HG02840 (cell line): Measurements from ENCODE around the gene TNFAIP6.
"Not testable (repeated sequence)": the region's sequence is repeated elsewhere in the genome, so short reads cannot be mapped to it uniquely, and the experiment has no call there.

ENCODE experiments used
- ATAC-seq: cut with Tn5 transposase; IDR thresholded peaks from one replicate; pipeline ENCODE4 v1.9.1; 2021; ENCODE audit warnings: mild to moderate bottlenecking, moderate library complexity, moderate number of reproducible peaks; ENCODE audit not compliant: unreplicated experiment, low FRiP score

The TNFAIP6 gene

GRCh38 chr2:151357359-151357758 is at the start of gene TNFAIP6:
Gene TNFAIP6, plus strand, starts transcription at chr2:151357592. Its CDS starts 75 bp downstream, at chr2:151357667.
- no peak for ATAC-seq

- not testable (repeated sequence) for ATAC-seq
Observed at GRCh38 chr2:151310313-151310712, 47.1 kb upstream of the TNFAIP6 start.

GRCh38 chr2:151312440-151312839 is 45.0 kb upstream of the TNFAIP6 start:
- not testable (repeated sequence) for ATAC-seq

GRCh38 chr2:151315381-151315903 is 42.0 kb upstream of the TNFAIP6 start:
- no peak for ATAC-seq

- ATAC-seq: no peak
Observed at GRCh38 chr2:151325581-151326095, 31.8 kb upstream of the TNFAIP6 start.

GRCh38 chr2:151326554-151326953 is 30.8 kb upstream of the TNFAIP6 start:
- no peak for ATAC-seq

GRCh38 chr2:151329998-151330397 is 27.4 kb upstream of the TNFAIP6 start:
- no peak for ATAC-seq

- no peak for ATAC-seq
Observed at GRCh38 chr2:151333083-151333482, 24.3 kb upstream of the TNFAIP6 start.

- ATAC-seq: no peak
Observed at GRCh38 chr2:151334082-151334815, 23.1 kb upstream of the TNFAIP6 start.

GRCh38 chr2:151336863-151337371 is 20.5 kb upstream of the TNFAIP6 start:
- no peak for ATAC-seq

- ATAC-seq: no peak
Observed at GRCh38 chr2:151337643-151338042, 19.7 kb upstream of the TNFAIP6 start.

- ATAC-seq: no peak
Observed at GRCh38 chr2:151338115-151338514, 19.3 kb upstream of the TNFAIP6 start.

GRCh38 chr2:151343073-151343472 is 14.3 kb upstream of the TNFAIP6 start:
- ATAC-seq: no peak

GRCh38 chr2:151344191-151344590 is 13.2 kb upstream of the TNFAIP6 start:
- not testable (repeated sequence) for ATAC-seq

GRCh38 chr2:151344906-151345305 is 12.5 kb upstream of the TNFAIP6 start:
- ATAC-seq: no peak

- ATAC-seq: no peak
Observed at GRCh38 chr2:151347294-151347693, 10.1 kb upstream of the TNFAIP6 start.

GRCh38 chr2:151347906-151348305 is 9.5 kb upstream of the TNFAIP6 start:
- no peak for ATAC-seq

GRCh38 chr2:151350579-151351195 is 6.7 kb upstream of the TNFAIP6 start:
- no peak for ATAC-seq

- ATAC-seq: no peak
Observed at GRCh38 chr2:151353995-151354394, 3.4 kb upstream of the TNFAIP6 start.

- ATAC-seq: no peak
Observed at GRCh38 chr2:151354807-151355206, 2.6 kb upstream of the TNFAIP6 start.
